H9 (cell line): ENCODE results near the gene FHIT. TPM values are rescaled to one million over a fixed set of nuclear protein-coding genes. Genes with fewer than 3 reads are reported as not detected.

Experiments
- DNase-seq: peaks from one replicate; pipeline ENCODE4 v3.0.0-alpha.2; 2017
- H2AFZ ChIP-seq: one replicate; pipeline ENCODE4 v1.6.1; 2013; ENCODE audit warnings: mild to moderate bottlenecking, low read length, control low read depth, moderate library complexity
- H2AK5ac ChIP-seq: 2 replicates; pipeline ENCODE4 v1.6.1; 2013; ENCODE audit warnings: low read length, control low read depth, mixed read lengths; ENCODE audit not compliant: insufficient read length
- H2BK120ac ChIP-seq: one replicate; pipeline ENCODE4 v1.6.1; 2013; ENCODE audit warnings: low read depth, mild to moderate bottlenecking, low read length, control low read depth, inconsistent platforms; ENCODE audit not compliant: poor library complexity, severe bottlenecking
- H2BK12ac ChIP-seq: 2 replicates; pipeline ENCODE4 v1.6.1; 2013; ENCODE audit warnings: low read length, control low read depth, mixed read lengths, low read depth; ENCODE audit not compliant: insufficient read length
- H2BK15ac ChIP-seq: 2 replicates; pipeline ENCODE4 v1.6.1; 2013; ENCODE audit warnings: low read depth, low read length, control low read depth
- H2BK20ac ChIP-seq: one replicate; pipeline ENCODE4 v1.6.1; 2013; ENCODE audit warnings: low read depth, mild to moderate bottlenecking, low read length, control low read depth, inconsistent platforms; ENCODE audit not compliant: poor library complexity, severe bottlenecking
- H2BK5ac ChIP-seq: 2 replicates; pipeline ENCODE4 v1.6.1; 2013; ENCODE audit warnings: low read length, control low read depth, mixed read lengths; ENCODE audit not compliant: insufficient read length
- H3K14ac ChIP-seq: 2 replicates; pipeline ENCODE4 v1.6.1; 2013; ENCODE audit warnings: low read length, control low read depth; ENCODE audit not compliant: insufficient read depth
- H3K18ac ChIP-seq: 2 replicates; pipeline ENCODE4 v1.6.1; 2013; ENCODE audit warnings: low read depth, mild to moderate bottlenecking, mixed read lengths, low read length, control low read depth; ENCODE audit not compliant: insufficient read length
- H3K23ac ChIP-seq: 2 replicates; pipeline ENCODE4 v1.6.1; 2013; ENCODE audit warnings: low read length, control low read depth, mixed read lengths, low read depth; ENCODE audit not compliant: insufficient read length
- H3K23me2 ChIP-seq: 2 replicates; pipeline ENCODE4 v1.6.1; 2013; ENCODE audit warnings: low read depth, mild to moderate bottlenecking, mixed read lengths, low read length, control low read depth; ENCODE audit not compliant: insufficient read length, poor library complexity, severe bottlenecking
- H3K27ac ChIP-seq: 2 replicates; pipeline ENCODE4 v1.5.1; 2013; ENCODE audit warnings: low read length, control low read depth, mixed read lengths, low read depth; ENCODE audit not compliant: insufficient read length
- H3K27me3 ChIP-seq: 2 replicates; pipeline ENCODE4 v1.6.1; 2013; ENCODE audit warnings: low read length, control low read depth, inconsistent platforms; ENCODE audit not compliant: insufficient read depth
- H3K4ac ChIP-seq: 2 replicates; pipeline ENCODE4 v1.6.1; 2013; ENCODE audit warnings: low read depth, mild to moderate bottlenecking, control low read depth, inconsistent platforms, low read length, moderate library complexity
- H3K4me1 ChIP-seq: 2 replicates; pipeline ENCODE4 v1.6.1; 2013; ENCODE audit warnings: low read length, control low read depth, inconsistent platforms; ENCODE audit not compliant: insufficient read depth
- H3K4me2 ChIP-seq: 2 replicates; pipeline ENCODE4 v1.6.1; 2013; ENCODE audit warnings: low read length, control low read depth, mixed read lengths; ENCODE audit not compliant: insufficient read length, insufficient read depth
- H3K56ac ChIP-seq: 2 replicates; pipeline ENCODE4 v1.6.1; 2013; ENCODE audit warnings: low read depth, mild to moderate bottlenecking, mixed read lengths, low read length, control low read depth; ENCODE audit not compliant: insufficient read length
- H3K79me1 ChIP-seq: 2 replicates; pipeline ENCODE4 v1.6.1; 2013; ENCODE audit warnings: low read depth, mild to moderate bottlenecking, moderate library complexity, low read length, control low read depth, inconsistent platforms; ENCODE audit not compliant: insufficient read depth, poor library complexity, severe bottlenecking
- H3K79me2 ChIP-seq: 2 replicates; pipeline ENCODE4 v1.6.1; 2013; ENCODE audit warnings: low read length, control low read depth, inconsistent platforms; ENCODE audit not compliant: insufficient read depth
- H3K9ac ChIP-seq: 2 replicates; pipeline ENCODE4 v1.6.1; 2013; ENCODE audit warnings: low read length, control low read depth, mixed read lengths; ENCODE audit not compliant: insufficient read length; ENCODE audit errors: extremely low read depth
- H3K9me3 ChIP-seq: one replicate; pipeline ENCODE4 v1.6.1; 2013; ENCODE audit warnings: low read depth, low read length, inconsistent platforms; ENCODE audit not compliant: control insufficient read depth
- H3T11ph ChIP-seq: one replicate; pipeline ENCODE4 v1.6.1; 2013; ENCODE audit warnings: mild to moderate bottlenecking, low read length, control low read depth, inconsistent platforms
- H4K20me1 ChIP-seq: one replicate; pipeline ENCODE4 v1.6.1; 2013; ENCODE audit not compliant: control insufficient read depth, insufficient read length, insufficient read depth
- H4K5ac ChIP-seq: 2 replicates; pipeline ENCODE4 v1.6.1; 2013; ENCODE audit warnings: low read depth, mild to moderate bottlenecking, mixed read lengths, low read length, control low read depth; ENCODE audit not compliant: insufficient read length
- H4K8ac ChIP-seq: replicated peaks from 2 replicates; pipeline ENCODE4 v1.6.1; 2013; ENCODE audit warnings: low read length, control low read depth, mixed read lengths, low read depth; ENCODE audit not compliant: insufficient read length
- H4K91ac ChIP-seq: 2 replicates; pipeline ENCODE4 v1.6.1; 2013; ENCODE audit warnings: low read depth, mild to moderate bottlenecking, moderate library complexity, mixed read lengths, low read length, control low read depth; ENCODE audit not compliant: insufficient read length
- H3K27ac Mint-ChIP-seq, 3 experiments: 2 replicates in 2 of 3; 3 replicates in 1 of 3; pipeline ENCODE4 v1.8.0; 2020 to 2021; ENCODE audit warnings: mixed read lengths in 3 of 3, mild to moderate bottlenecking in 1 of 3, moderate library complexity in 1 of 3
- H3K27me3 Mint-ChIP-seq: 2 replicates; pipeline ENCODE4 v1.8.0; 2021; ENCODE audit warnings: low read depth, mild to moderate bottlenecking, moderate library complexity, mixed read lengths
- H3K36me3 Mint-ChIP-seq, 3 experiments: 2 replicates in 2 of 3; 3 replicates in 1 of 3; pipeline ENCODE4 v1.8.0; 2020 to 2021; ENCODE audit warnings: low read depth in 3 of 3, mixed read lengths in 3 of 3; ENCODE audit not compliant: insufficient read depth in 1 of 3
- H3K4me1 Mint-ChIP-seq, 2 experiments: 2 replicates each; pipeline ENCODE4 v1.8.0; 2020; ENCODE audit warnings: mixed read lengths in 2 of 2
- H3K4me3 Mint-ChIP-seq, 2 experiments: 2 replicates in 1 of 2; 3 replicates in 1 of 2; pipeline ENCODE4 v1.8.0; 2020 to 2021; ENCODE audit warnings: mild to moderate bottlenecking in 2 of 2, mixed read lengths in 2 of 2, moderate library complexity in 1 of 2
- H3K9me3 Mint-ChIP-seq, 2 experiments: 2 replicates in 1 of 2; 3 replicates in 1 of 2; pipeline ENCODE4 v1.8.0; 2020; ENCODE audit warnings: mild to moderate bottlenecking in 2 of 2, mixed read lengths in 2 of 2, moderate library complexity in 1 of 2
- CTCF ChIP-seq: fragments of 200-600 bp; sonication (generic); conservative IDR thresholded peaks from 3 replicates; pipeline ENCODE4 v1.8.0; 2021; ENCODE audit warnings: antibody characterized with exemption, mild to moderate bottlenecking
- WGBS: extraction: QIAGEN DNeasy Blood & Tissue Kit; methylation state at CpG from one replicate; pipeline ENCODE4 v1.1.7; 2013; ENCODE audit warnings: missing lambda C conversion rate, low lambda C conversion rate, mixed read lengths; ENCODE audit not compliant: insufficient read length; ENCODE audit errors: extremely low coverage; 5-methylcytosine and 5-hydroxymethylcytosine counted together
- total RNA-seq: library from RNA; stranded (reverse); gene quantifications from 2 replicates; pipeline ENCODE4 v1.2.1, GENCODE V29; 2021

The FHIT gene
- total RNA-seq, 1 experiment from 2014 or later = 3.0 TPM

DNA sequence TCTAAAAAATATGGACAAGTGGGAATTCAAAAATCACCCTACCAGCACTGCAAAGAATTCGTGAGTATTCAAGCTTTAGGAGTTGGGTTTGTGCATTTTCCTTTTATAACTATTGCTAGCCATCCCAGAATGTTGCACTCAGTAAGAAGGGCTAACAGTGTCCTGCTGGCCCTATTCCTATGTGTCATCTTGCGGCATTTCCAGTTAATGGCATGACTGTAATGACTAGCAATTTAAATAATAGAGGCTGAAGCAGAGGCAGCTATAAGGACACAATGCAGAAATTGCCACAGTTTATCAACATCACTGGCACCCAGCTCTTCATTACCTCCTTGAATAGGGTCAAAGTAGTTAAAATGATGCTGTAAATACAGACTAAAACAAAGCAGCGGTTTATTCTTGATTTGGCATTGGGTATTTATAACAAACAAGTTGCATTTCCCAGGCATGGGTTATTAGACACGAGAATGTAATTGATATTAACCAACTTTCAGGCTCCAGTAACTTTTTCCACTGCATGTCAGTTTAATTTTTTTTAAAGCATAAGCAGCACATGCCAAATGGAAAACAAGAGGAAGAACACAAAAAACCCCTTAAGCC lies 177.6 kb downstream of the FHIT start:
- H2BK12ac ChIP-seq = no peak overlapping the region
- no peak overlapping the region for H2BK5ac ChIP-seq
- H3K4me1 ChIP-seq = peaks cover 3% of the 10 kb centered on the region; the same call in 1 of the 2 replicates
- H3K79me2 ChIP-seq = no peaks in the 10 kb centered on the region
- no peak overlapping the region for H3T11ph ChIP-seq
- DNase-seq = no peak
- no peak overlapping the region for H4K5ac ChIP-seq
- no peaks in the 10 kb centered on the region for H3K27me3 Mint-ChIP-seq
- H2BK120ac ChIP-seq = no peak overlapping the region
- H3K4me1 Mint-ChIP-seq = peaks cover 9 to 13% of the 10 kb centered on the region in 2 experiments
- no peak overlapping the region for H3K14ac ChIP-seq
- H4K8ac ChIP-seq = no peak overlapping the region
- H3K4me3 Mint-ChIP-seq = no peak overlapping the region
- no peaks in the 10 kb centered on the region for H3K79me1 ChIP-seq
- no peak overlapping the region for H2BK15ac ChIP-seq
- H3K56ac ChIP-seq = no peak overlapping the region
- no peak overlapping the region for H4K91ac ChIP-seq
- H2AFZ ChIP-seq = no peak overlapping the region
- H3K27ac Mint-ChIP-seq = no peak overlapping the region
- no peaks in the 10 kb centered on the region for H4K20me1 ChIP-seq
- H2BK20ac ChIP-seq = no peak overlapping the region
- H3K27me3 ChIP-seq = no peaks in the 10 kb centered on the region
- no peaks in the 10 kb centered on the region for H3K9me3 Mint-ChIP-seq
- TF ChIP-seq CTCF = no peak
- no peak overlapping the region for H3K4ac ChIP-seq
- H3K9me3 ChIP-seq = no peaks in the 10 kb centered on the region
- H3K36me3 Mint-ChIP-seq = no peaks in the 10 kb centered on the region
- no peak overlapping the region for H3K4me2 ChIP-seq
- no peak overlapping the region for H2AK5ac ChIP-seq
- no CpG with 5 or more reads among the region's 4 CpGs for WGBS
- no peak overlapping the region for H3K18ac ChIP-seq
- no peak overlapping the region for H3K27ac ChIP-seq
- H3K23me2 ChIP-seq = no peaks in the 10 kb centered on the region
- no peak overlapping the region for H3K9ac ChIP-seq
- no peak overlapping the region for H3K23ac ChIP-seq
